T-cell (primary cell): ENCODE measurements around the gene PHLDB1. TPM values are rescaled to one million over a fixed set of nuclear protein-coding genes. Genes with fewer than 3 reads are reported as not detected.
"Not testable (repeated sequence)": the region's sequence is repeated elsewhere in the genome, so short reads cannot be mapped to it uniquely, and the experiment has no call there.

Source experiments
- ATAC-seq, 4 experiments: fragments of 200-7000 bp in 3 of 4; fragments of 150-1000 bp in 1 of 4; cut with Tn5 transposase; replicated peaks in 1 of 4; 1 replicate in 3 of 4; 2 replicates in 1 of 4; pipeline ENCODE4 v1.10.0; 2021; ENCODE audit warnings: moderate library complexity in 3 of 4, mild to moderate bottlenecking in 2 of 4, moderate number of reproducible peaks in 1 of 4
- CTCF ChIA-PET, 2 donors: fragments of 300-600 bp; sonication (Branson Sonifier 250); formaldehyde crosslinking; loops; one replicate each; lab custom pipeline; 2022; ENCODE audit warnings: antibody characterized with exemption in 2 of 2; lab: Charles Lee
- POLR2A ChIA-PET, 2 donors: fragments of 300-600 bp; sonication (Branson Sonifier 250); formaldehyde crosslinking; loops; one replicate each; lab custom pipeline; 2022; ENCODE audit warnings: antibody characterized with exemption in 2 of 2; lab: Charles Lee
- DNase-seq, 35 experiments: peaks; one replicate each; pipeline versions ENCODE4 v3.0.0 to v3.0.0-alpha.2; 2013 to 2023
- H3K27ac ChIP-seq: one replicate; pipeline ENCODE4 v1.5.1; 2013; ENCODE audit warnings: low read length
- H3K27me3 ChIP-seq, 2 experiments: replicated peaks in 1 of 2; 1 replicate in 1 of 2; 2 replicates in 1 of 2; pipeline versions ENCODE4 v1.6.1 to v1.7.0; 2013; ENCODE audit warnings: low read length in 1 of 2, mixed read lengths in 1 of 2; ENCODE audit not compliant: control insufficient read depth in 2 of 2, insufficient read depth in 2 of 2; ENCODE audit errors: extremely low read depth in 1 of 2
- H3K36me3 ChIP-seq, 2 donors: 1 replicate in 1 of 2; 2 replicates in 1 of 2; pipeline versions ENCODE4 v1.6.1 to v1.7.0; 2013; ENCODE audit warnings: low read length in 1 of 2; ENCODE audit not compliant: control insufficient read depth in 2 of 2, insufficient read depth in 1 of 2; ENCODE audit errors: extremely low read depth in 1 of 2
- H3K4me1 ChIP-seq, 2 experiments: 1 replicate in 1 of 2; 2 replicates in 1 of 2; pipeline versions ENCODE4 v1.6.1 to v1.7.0; 2013; ENCODE audit warnings: low read length in 2 of 2, mixed read lengths in 1 of 2; ENCODE audit not compliant: insufficient read depth in 2 of 2, control insufficient read depth in 1 of 2; ENCODE audit errors: extremely low read depth in 1 of 2
- H3K4me3 ChIP-seq, 2 donors: 1 replicate in 1 of 2; 2 replicates in 1 of 2; pipeline versions ENCODE4 v1.5.1 to v1.7.0; 2013; ENCODE audit warnings: mild to moderate bottlenecking in 2 of 2, low read length in 1 of 2, moderate library complexity in 1 of 2; ENCODE audit not compliant: control insufficient read depth in 1 of 2; ENCODE audit errors: extremely low read depth in 1 of 2
- H3K9me3 ChIP-seq: 2 replicates; pipeline ENCODE4 v1.7.0; 2013
- H3K27ac Mint-ChIP-seq, 2 donors: one replicate each; pipeline ENCODE4 v1.8.0; 2020 to 2021; ENCODE audit warnings: mild to moderate bottlenecking in 2 of 2, mixed read lengths in 2 of 2
- H3K27me3 Mint-ChIP-seq, 2 donors: one replicate each; pipeline ENCODE4 v1.8.0; 2021 to 2022; ENCODE audit warnings: mixed read lengths in 2 of 2
- H3K36me3 Mint-ChIP-seq: one replicate; pipeline ENCODE4 v1.8.0; 2021; ENCODE audit warnings: mixed read lengths
- H3K4me1 Mint-ChIP-seq, 3 donors: one replicate each; pipeline ENCODE4 v1.8.0; 2020 to 2022; ENCODE audit warnings: mixed read lengths in 3 of 3, mild to moderate bottlenecking in 1 of 3
- H3K4me3 Mint-ChIP-seq, 3 donors: one replicate each; pipeline ENCODE4 v1.8.0; 2020 to 2022; ENCODE audit warnings: mild to moderate bottlenecking in 3 of 3, mixed read lengths in 3 of 3, moderate library complexity in 3 of 3
- H3K9me3 Mint-ChIP-seq, 3 donors: one replicate each; pipeline ENCODE4 v1.8.0; 2020 to 2022; ENCODE audit warnings: mixed read lengths in 3 of 3
- WGBS: methylation state at CpG from one replicate; pipeline ENCODE4 v1.1.5; 2013; ENCODE audit warnings: missing lambda C conversion rate; ENCODE audit not compliant: insufficient coverage; 5-methylcytosine and 5-hydroxymethylcytosine counted together
- total RNA-seq, 35 experiments: library from RNA in 6 of 35; stranded (reverse) in 6 of 35; fragments of 120-200 nt in 1 of 35; gene quantifications; one replicate each; pipeline versions ENCODE4 v1.2.1 to v1.2.4 and lab custom pipeline; 2013 to 2026

Gene PHLDB1
- total RNA-seq, 5 donors from 2014 or later (not counting 1 experiment from before 2014, with no cell fraction given) = 1.8 to 7.8 (median 4.0) TPM

DNA sequence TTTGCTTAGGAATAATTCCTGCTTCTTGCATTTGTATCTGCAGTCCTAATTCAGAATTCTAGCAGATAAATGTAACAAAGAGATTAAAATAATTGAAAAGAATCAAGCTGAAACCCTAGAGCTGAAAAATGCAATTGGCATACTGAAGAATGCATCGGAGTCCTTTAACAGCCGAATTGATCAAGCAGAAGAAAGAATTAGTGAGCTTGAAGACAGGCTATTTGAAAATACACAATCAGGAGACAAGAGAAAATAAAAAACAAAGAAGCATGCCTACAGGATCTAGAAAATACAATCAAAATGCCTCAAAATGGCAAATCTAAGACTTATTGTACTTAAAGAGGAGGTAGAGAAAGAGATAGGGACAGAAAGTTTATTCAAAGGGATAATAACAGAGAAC lies 63.8 kb downstream of the PHLDB1 start:
- peaks cover 2 to 6% (median 4%) of the 10 kb centered on the region in 3 donors for H3K4me1 Mint-ChIP-seq
- no peak overlapping the region for H3K27ac ChIP-seq
- H3K9me3 ChIP-seq = peaks cover 2% of the 10 kb centered on the region
- H3K9me3 Mint-ChIP-seq = peaks cover 6 to 16% (median 7%) of the 10 kb centered on the region in 3 donors
- ATAC-seq = no peak
- no peak overlapping the region for H3K27ac Mint-ChIP-seq
- H3K36me3 ChIP-seq = no peaks in the 10 kb centered on the region
- H3K4me1 ChIP-seq = peaks cover 0 to 2% of the 10 kb centered on the region in 2 experiments
- no peaks in the 10 kb centered on the region for H3K36me3 Mint-ChIP-seq
- ChIA-PET POLR2A (interaction anchor here in 1 of 2 donors (0.6 kb wide), 1 partner anchor 282 kb away, joined by 6 read pairs; no protein-coding TSS in a partner anchor), CTCF (interaction anchor here in 1 of 2 donors (0.6 kb wide), 1 partner anchor 301 kb away, joined by 4 read pairs; no protein-coding TSS in a partner anchor)
- peaks cover 0 to 3% of the 10 kb centered on the region in 2 experiments for H3K27me3 ChIP-seq
- no peak overlapping the region for H3K4me3 Mint-ChIP-seq
- 100% methylated on average over 2 of the region's 2 CpGs for WGBS
- no peak for DNase-seq
- H3K27me3 Mint-ChIP-seq = peaks cover 0 to 4% of the 10 kb centered on the region in 2 donors
- H3K4me3 ChIP-seq = no peak overlapping the region

DNA sequence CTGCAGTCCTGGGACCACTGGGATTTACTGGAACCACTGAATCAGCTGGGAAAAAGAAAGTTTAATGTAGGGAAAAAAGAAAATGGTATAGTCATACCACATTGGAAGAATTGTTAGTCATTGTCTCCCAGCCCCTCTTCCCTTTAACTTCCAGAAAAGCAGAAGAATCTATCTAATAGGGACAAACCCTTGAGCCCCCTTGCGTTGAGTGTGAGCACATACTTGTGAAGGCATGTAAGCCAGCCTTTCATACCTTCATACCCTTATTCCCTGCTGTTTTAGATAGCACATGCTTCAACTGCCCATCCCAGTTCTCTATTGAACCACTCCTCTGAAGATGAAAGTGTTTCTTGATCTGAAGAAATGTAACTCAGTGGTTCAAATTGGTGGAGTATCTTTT lies 65.4 kb downstream of the PHLDB1 start:
- Mint-ChIP-seq H3K27me3 (peaks cover 0 to 4% of the 10 kb centered on the region in 2 donors), H3K36me3 (peaks cover 4% of the 10 kb centered on the region), H3K4me1 (no peaks in the 10 kb centered on the region), H3K4me3 (no peak overlapping the region), H3K27ac (no peak overlapping the region), H3K9me3 (peaks cover 6 to 20% (median 7%) of the 10 kb centered on the region in 3 donors)
- CTCF ChIA-PET = no interaction called here
- H3K4me3 ChIP-seq = no peak overlapping the region
- H3K27ac ChIP-seq = no peak overlapping the region
- H3K9me3 ChIP-seq = peaks cover 2% of the 10 kb centered on the region
- H3K27me3 ChIP-seq = no peaks in the 10 kb centered on the region
- no peaks in the 10 kb centered on the region for H3K36me3 ChIP-seq
- ATAC-seq = no peak
- 100% methylated on average over 1 of the region's 1 CpG for WGBS
- POLR2A ChIA-PET = no interaction called here
- no peak for DNase-seq
- no peaks in the 10 kb centered on the region for H3K4me1 ChIP-seq

DNA sequence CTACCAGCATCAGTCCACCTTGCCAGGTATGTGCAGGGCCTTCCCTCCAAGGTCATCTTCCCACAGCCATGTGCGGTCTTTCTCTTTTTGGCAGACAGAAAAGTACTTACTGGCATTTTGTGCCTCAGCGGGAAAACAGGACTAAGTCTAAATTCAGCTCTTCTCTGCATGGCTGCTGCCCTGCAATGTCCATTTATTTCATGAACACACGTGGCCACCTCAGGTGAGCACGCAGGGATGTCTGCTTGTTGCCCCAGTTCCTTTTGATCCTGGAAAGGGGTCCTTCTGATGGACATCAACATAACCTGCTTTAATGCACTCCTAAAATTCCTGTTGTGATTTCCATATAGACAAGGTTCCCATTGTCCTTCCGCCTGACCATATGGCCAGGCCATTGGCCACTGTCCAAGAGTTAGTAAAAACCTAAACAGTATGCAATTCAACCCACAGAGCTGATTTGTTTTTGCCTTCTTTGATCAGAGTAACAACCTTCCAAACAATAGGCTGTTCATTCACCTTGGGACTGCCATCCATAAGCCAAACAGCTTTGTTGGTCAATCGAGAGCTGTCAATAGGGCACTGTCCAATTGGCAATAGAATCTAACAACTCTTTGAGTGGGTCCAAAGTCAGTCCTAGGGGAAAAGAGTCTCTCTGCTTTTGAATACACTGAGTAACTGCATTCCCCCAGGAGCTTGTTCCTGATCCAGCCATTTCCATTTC lies 66.1 kb downstream of the PHLDB1 start:
- Mint-ChIP-seq H3K36me3 (peaks cover 4% of the 10 kb centered on the region), H3K4me3 (no peak overlapping the region), H3K4me1 (no peaks in the 10 kb centered on the region), H3K27me3 (peaks cover 0 to 4% of the 10 kb centered on the region in 2 donors), H3K9me3 (peaks cover 6 to 20% (median 7%) of the 10 kb centered on the region in 3 donors), H3K27ac (no peak overlapping the region)
- peaks cover 2% of the 10 kb centered on the region for H3K9me3 ChIP-seq
- no peaks in the 10 kb centered on the region for H3K36me3 ChIP-seq
- no peaks in the 10 kb centered on the region for H3K27me3 ChIP-seq
- H3K4me1 ChIP-seq = no peaks in the 10 kb centered on the region
- POLR2A ChIA-PET = no interaction called here
- 74% methylated on average over 6 of the region's 6 CpGs for WGBS
- DNase-seq = no peak
- H3K27ac ChIP-seq = no peak overlapping the region
- CTCF ChIA-PET = no interaction called here
- H3K4me3 ChIP-seq = no peak overlapping the region
- no peak for ATAC-seq

DNA sequence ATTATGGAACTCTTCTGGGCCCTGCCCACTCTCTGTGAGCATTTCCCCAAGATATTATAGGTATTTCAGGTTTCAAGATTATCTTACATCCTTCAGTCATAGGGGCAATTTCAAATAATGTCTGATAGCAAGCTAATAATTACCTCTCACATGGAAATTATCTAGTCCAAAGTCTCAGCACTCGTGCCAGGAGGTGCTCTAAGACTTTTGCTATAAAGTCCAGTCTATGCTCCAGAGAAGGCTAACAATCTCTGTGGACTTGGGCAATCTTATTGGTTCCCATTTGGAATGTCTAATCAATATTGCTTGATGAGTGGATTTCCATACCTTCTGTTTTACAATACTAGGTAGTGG lies 66.6 kb downstream of the PHLDB1 start:
- H3K27me3 Mint-ChIP-seq = peaks cover 0 to 4% of the 10 kb centered on the region in 2 donors
- no peak for DNase-seq
- ChIA-PET POLR2A (no interaction called here), CTCF (no interaction called here)
- no peak overlapping the region for H3K4me3 Mint-ChIP-seq
- no peak overlapping the region for H3K4me3 ChIP-seq
- no peak overlapping the region for H3K27ac ChIP-seq
- no peak for ATAC-seq
- H3K9me3 ChIP-seq = peaks cover 2% of the 10 kb centered on the region
- no peak overlapping the region for H3K27ac Mint-ChIP-seq
- H3K9me3 Mint-ChIP-seq = peaks cover 6 to 20% (median 7%) of the 10 kb centered on the region in 3 donors
- no peaks in the 10 kb centered on the region for H3K27me3 ChIP-seq
- peaks cover 4% of the 10 kb centered on the region for H3K36me3 Mint-ChIP-seq
- H3K4me1 ChIP-seq = no peaks in the 10 kb centered on the region
- WGBS = no CpG with 5 or more reads among the region's 1 CpG
- H3K4me1 Mint-ChIP-seq = no peaks in the 10 kb centered on the region
- H3K36me3 ChIP-seq = no peaks in the 10 kb centered on the region

DNA sequence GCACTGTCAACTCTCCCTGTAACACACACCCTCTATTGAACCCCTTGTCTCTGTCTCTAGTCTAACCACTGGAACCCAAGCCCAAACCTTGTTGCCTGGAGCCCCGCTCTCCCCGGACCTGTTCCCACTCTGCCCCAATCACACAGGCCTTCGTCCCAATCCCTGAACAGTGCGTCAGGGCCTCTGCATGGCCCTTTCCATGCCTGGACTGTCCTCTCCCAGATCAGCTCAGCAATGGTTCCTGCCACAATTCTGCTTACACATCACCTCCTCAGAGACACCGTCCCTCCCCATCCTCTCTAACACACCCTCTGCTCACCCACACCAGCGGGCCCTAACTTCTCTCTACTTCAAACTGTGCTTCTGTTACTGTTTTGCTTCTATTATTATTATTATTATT lies 70.6 kb downstream of the PHLDB1 start:
- Mint-ChIP-seq H3K27ac (no peak overlapping the region), H3K4me1 (peaks cover 0 to under 1% (median 0%) of the 10 kb centered on the region in 3 donors), H3K9me3 (peaks cover 0 to 4% (median 0%) of the 10 kb centered on the region in 3 donors), H3K4me3 (no peak overlapping the region), H3K27me3 (no peaks in the 10 kb centered on the region), H3K36me3 (peaks cover 4% of the 10 kb centered on the region)
- DNase-seq (no peak), ATAC-seq (no peak)
- no peaks in the 10 kb centered on the region for H3K9me3 ChIP-seq
- H3K4me3 ChIP-seq = no peak overlapping the region
- H3K36me3 ChIP-seq = no peaks in the 10 kb centered on the region
- no peak overlapping the region for H3K27ac ChIP-seq
- CTCF ChIA-PET = no interaction called here
- H3K27me3 ChIP-seq = peaks cover 0 to 8% of the 10 kb centered on the region in 2 experiments
- H3K4me1 ChIP-seq = no peaks in the 10 kb centered on the region
- WGBS = 94% methylated on average over 3 of the region's 6 CpGs
- POLR2A ChIA-PET = no interaction called here

DNA sequence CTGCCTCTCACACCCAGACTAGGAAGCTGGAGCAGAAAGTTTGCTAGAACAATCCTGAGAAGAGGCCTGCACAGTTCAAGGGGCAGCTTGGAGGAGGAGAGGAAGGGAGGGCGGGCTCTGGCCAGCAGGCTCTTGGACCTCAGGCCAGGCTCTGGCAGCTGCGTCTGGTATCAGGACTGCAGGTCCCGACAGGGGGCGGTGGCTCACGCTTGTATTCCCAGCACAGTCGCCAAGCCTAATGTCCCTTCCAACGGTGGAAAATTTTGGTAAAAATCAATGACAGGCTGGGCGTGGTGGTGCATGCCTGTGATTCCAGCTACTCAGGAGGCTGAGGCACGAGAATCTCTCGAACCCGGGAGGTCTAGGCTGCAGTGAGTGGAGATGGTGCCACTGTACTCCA lies 71.5 kb downstream of the PHLDB1 start:
- H3K36me3 Mint-ChIP-seq, H3K4me3 Mint-ChIP-seq, H3K9me3 Mint-ChIP-seq, H3K9me3 ChIP-seq, H3K4me1 Mint-ChIP-seq, DNase-seq, H3K27me3 ChIP-seq, H3K27ac ChIP-seq, H3K4me3 ChIP-seq, ATAC-seq, H3K4me1 ChIP-seq, H3K27ac Mint-ChIP-seq, H3K36me3 ChIP-seq, H3K27me3 Mint-ChIP-seq, POLR2A ChIA-PET, CTCF ChIA-PET: not testable (repeated sequence)
- WGBS = 66% methylated on average over 9 of the region's 11 CpGs
